Neural progenitor cell (in vitro differentiated cells): ENCODE data around the gene ARHGEF11.
"Not testable (repeated sequence)": the region's sequence is repeated elsewhere in the genome, so short reads cannot be mapped to it uniquely, and the experiment has no call there.

Source experiments
- CTCF ChIP-seq: fragments of 200-600 bp; sonication (generic); IDR thresholded peaks from 2 replicates; pipeline ENCODE4 v1.5.1; 2017; ENCODE audit warnings: antibody characterized with exemption, mild to moderate bottlenecking
- EZH2 ChIP-seq: fragments of 200-600 bp; sonication (generic); IDR thresholded peaks from 2 replicates; pipeline ENCODE4 v1.6.1; 2017; ENCODE audit warnings: antibody characterized with exemption, mild to moderate bottlenecking, moderate library complexity
- EZH2phosphoT487 ChIP-seq: fragments of 200-600 bp; sonication (generic); IDR thresholded peaks from 2 replicates; pipeline ENCODE4 v1.6.1; 2017; ENCODE audit warnings: antibody characterized with exemption

- TF ChIP-seq CTCF, EZH2phosphoT487, EZH2: not testable (repeated sequence)
Measured at GRCh38 chr1:156926695-156927094, 118.8 kb downstream of the ARHGEF11 start.
